ENCODE data around the gene GPR18.

DNA sequence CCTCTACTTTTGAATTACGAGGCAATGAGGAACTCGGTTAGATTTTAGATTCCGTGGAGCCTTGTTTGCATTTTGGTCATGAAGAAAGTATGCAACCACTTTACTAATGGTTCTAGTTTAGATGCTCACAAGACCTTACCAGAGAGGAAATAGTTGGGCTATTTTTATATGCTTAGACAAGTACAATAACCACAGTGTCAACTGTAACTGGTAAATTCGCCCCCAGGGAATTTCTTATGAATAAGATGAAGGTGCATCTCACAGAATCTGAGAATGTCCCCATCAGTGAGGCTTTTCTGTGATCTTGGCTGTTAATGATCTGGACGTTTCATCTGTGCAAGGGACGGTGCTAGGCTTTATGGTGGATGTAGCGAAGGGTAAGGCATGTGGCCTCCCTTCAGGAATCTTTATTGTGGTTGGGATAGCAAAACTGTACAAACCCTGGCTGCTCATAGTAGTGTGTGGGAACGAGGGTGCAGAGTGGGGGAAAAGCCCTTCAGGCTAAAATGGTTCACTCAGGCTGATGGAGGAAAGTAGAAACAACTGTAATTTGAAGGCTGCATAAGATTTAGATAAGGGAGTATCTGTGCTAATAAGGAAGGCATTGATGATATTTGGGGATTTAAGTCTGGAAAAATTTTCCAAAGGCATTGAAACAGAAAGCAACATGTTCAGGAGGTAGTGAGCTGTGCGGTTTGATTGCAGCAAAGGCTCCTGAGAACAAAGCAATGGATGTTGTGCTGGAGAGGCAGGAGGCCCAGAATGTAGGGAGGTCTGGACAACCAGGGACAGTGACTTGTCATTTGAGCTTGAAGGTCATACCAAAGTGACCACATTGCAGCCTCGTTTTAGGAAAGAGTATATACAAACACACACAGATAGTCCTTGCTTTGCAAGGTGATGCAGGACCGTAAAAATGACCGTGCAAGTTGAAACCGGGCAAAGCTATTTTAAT, 29.2 kb downstream of the GPR18 start:
- TF ChIP-seq, protein P1, sequence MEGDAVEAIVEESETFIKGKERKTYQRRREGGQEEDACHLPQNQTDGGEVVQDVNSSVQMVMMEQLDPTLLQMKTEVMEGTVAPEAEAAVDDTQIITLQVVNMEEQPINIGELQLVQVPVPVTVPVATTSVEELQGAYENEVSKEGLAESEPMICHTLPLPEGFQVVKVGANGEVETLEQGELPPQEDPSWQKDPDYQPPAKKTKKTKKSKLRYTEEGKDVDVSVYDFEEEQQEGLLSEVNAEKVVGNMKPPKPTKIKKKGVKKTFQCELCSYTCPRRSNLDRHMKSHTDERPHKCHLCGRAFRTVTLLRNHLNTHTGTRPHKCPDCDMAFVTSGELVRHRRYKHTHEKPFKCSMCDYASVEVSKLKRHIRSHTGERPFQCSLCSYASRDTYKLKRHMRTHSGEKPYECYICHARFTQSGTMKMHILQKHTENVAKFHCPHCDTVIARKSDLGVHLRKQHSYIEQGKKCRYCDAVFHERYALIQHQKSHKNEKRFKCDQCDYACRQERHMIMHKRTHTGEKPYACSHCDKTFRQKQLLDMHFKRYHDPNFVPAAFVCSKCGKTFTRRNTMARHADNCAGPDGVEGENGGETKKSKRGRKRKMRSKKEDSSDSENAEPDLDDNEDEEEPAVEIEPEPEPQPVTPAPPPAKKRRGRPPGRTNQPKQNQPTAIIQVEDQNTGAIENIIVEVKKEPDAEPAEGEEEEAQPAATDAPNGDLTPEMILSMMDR (conservative IDR thresholded peaks at IDR 0.05; ENCODE audit: low read length): no peak
- no peak for TF ChIP-seq EZH2phosphoT487 (IDR thresholded peaks at IDR 0.05; ENCODE audit: borderline replicate concordance, low read depth, low read length)

Measured in OCI-LY7 (cell line).